AG09319 (cell line): ENCODE measurements around the gene BMP8B.
"Not testable (repeated sequence)": the region's sequence is repeated elsewhere in the genome, so short reads cannot be mapped to it uniquely, and the experiment has no call there.

Experiments used
- DNase-seq: peaks from one replicate; pipeline ENCODE4 v3.0.0-alpha.2; 2010; ENCODE audit warnings: low read depth; ENCODE audit errors: extremely low read depth
- TF ChIP-seq, protein P1 (sequence below): IDR thresholded peaks from 2 replicates; pipeline ENCODE4 v1.5.1; 2011; ENCODE audit warnings: low read depth, mild to moderate bottlenecking, inconsistent platforms, low read length, moderate library complexity

Gene BMP8B

DNA sequence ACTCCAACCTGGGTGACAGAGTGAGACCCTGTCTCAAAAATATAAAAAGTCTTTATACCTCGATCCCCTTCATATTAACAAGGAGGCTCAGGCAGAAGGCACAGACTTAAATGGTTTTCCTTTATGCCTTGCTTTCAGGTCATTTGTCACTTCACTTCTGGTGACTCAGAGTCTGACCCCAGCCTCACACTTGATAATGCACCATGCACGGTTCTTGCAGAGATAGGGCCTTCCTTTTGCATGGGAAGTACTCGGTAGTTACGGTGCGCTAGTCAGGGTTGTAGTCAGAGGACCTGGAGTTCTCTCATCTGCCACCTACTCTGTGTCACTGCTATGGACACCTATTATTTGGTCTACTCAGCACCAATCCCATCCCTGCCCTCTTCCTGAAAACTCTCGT lies 43.6 kb upstream of the BMP8B start:
- no peak for DNase-seq
- TF ChIP-seq, protein P1, sequence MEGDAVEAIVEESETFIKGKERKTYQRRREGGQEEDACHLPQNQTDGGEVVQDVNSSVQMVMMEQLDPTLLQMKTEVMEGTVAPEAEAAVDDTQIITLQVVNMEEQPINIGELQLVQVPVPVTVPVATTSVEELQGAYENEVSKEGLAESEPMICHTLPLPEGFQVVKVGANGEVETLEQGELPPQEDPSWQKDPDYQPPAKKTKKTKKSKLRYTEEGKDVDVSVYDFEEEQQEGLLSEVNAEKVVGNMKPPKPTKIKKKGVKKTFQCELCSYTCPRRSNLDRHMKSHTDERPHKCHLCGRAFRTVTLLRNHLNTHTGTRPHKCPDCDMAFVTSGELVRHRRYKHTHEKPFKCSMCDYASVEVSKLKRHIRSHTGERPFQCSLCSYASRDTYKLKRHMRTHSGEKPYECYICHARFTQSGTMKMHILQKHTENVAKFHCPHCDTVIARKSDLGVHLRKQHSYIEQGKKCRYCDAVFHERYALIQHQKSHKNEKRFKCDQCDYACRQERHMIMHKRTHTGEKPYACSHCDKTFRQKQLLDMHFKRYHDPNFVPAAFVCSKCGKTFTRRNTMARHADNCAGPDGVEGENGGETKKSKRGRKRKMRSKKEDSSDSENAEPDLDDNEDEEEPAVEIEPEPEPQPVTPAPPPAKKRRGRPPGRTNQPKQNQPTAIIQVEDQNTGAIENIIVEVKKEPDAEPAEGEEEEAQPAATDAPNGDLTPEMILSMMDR = no peak

GRCh38 chr1:39829791-39830533 lies 41.3 kb upstream of the BMP8B start:
- DNase-seq = no peak
- TF ChIP-seq, protein P1 = no peak

DNA sequence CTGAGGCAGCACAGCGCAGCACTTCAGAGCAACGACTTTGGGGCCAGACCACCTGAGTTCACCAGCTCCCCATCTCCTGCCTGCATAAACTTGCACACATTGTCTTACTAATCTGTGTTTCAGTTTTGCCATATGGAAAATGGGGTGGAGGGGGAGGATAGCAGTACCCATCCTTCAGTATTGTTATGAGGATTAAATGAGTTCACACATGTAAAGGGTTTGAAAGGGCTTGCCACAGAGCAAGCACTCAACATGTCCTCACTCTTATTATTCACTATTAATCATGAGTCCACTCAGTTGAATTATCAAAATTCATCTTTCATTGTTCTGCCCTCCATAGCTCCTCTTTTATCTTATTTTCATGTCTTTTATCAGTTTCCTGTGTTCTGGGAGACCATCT lies 40.1 kb upstream of the BMP8B start:
- TF ChIP-seq, protein P1 = no peak
- DNase-seq = no peak

DNA sequence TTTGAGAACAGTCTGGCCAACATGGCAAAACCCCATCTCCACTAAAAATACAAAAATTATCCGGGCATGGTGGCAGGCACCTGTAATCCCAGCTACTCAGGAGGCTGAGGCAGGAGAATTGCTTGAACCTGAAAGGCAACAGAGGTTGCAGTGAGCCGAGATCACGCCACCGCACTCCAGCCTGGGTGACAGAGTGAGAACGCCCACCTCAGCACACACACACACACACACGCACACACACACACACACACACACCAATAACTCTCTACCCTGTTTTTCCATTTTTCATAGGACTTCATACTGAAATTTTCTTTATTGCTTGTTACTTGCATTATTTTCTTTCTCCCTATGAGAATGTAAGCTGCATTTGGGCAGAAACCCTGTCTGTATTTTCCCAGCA lies 39.6 kb upstream of the BMP8B start:
- not testable (repeated sequence) for DNase-seq

- TF ChIP-seq, protein P1 = no peak
- DNase-seq = no peak
Measured at GRCh38 chr1:39827201-39827600, 38.5 kb upstream of the BMP8B start.

GRCh38 chr1:39826583-39826982 lies 37.9 kb upstream of the BMP8B start:
- TF ChIP-seq, protein P1 = no peak
- no peak for DNase-seq

DNA sequence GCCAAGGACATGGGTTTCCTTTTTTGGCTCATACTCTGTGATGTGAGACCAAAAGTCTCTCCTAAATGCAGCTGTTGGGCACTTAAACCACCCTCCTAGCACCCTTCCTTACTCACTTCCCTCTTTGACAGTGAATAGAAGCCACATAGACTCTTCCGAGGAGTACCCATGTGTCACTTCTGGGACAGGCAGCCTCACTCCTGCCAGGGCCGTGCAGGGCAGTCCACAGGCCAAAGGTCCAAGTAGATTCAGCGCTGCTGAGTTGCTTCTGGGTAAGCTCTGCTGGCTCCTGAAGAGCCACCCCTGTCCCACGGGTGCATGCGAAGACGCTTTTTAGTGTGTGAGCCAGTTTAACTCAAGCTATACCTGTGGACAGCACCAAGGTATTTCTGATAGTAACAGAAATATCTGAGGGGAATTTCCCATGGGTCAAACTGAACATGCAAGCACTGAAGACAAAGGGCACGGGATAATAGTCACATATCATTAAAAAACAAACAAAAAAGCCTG lies 36.8 kb upstream of the BMP8B start:
- TF ChIP-seq, protein P1 = no peak
- DNase-seq = no peak

GRCh38 chr1:39823450-39823849 lies 34.8 kb upstream of the BMP8B start:
- DNase-seq = not testable (repeated sequence)
